ENCODE data around the gene WIPI1. TPM values are rescaled to one million over a fixed set of nuclear protein-coding genes. Genes with fewer than 3 reads are reported as not detected.

WIPI1 gene
- total RNA-seq, 1 experiment from 2014 or later, result 29.3 TPM

DNA sequence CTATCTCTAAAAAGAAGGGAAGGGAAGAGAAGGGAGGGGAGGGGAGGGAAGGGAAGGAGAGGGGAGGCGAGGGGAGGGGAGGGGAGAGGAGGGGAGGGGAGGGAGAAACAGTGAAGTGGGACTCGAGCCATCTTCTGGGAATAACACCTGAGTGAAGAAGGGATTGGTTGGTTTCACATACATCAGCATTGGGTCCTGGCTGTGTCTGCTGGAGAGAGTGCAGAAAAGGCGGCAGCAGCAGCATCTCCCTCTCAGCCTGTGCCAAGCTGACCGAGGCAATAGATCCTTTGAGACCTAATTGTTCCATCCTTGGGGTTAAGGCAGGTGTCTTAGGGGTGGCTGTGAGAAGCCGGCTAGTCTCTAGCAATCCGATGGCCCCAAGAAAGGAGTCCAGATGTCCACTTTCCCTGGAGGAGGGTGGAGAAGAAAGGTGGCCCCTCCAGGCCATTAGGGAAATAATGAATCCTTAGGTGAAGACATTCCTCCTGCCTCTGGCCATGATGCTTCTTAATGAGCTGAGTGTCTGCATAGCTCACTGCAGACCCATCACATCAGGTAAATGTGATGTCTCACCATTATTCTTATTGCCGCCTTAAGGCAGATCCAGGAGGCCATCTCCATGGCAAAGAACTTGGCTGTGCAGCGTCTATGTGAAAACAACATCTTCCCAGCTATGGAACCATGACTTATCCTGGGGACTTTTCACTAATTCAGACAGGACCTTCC is 71.6 kb downstream of the WIPI1 start (continued):
- TF ChIP-seq NR1H2 (CRISPR knock-in tag; IDR thresholded peaks at IDR 0.05), result no peak

DNA sequence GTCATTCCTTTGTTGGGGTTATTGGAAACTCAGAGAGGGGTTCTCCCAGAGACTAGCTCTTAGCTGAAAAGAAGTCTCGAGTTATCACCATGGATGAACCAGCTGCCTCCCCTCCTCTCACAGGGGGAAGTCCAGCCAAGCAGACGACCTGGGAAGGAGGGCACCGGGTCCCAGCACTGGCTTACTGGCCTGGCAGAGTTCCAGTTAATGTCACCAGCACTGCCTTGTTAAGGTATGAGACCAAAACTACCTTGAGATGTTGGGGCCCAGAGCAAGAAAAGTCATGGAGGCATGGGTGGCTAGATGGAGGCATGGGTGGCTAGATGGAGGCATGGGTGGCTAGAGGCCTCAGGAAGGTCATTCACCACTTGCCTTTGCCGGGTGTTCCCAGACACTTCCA is 72.4 kb downstream of the WIPI1 start:
- peaks cover 5% of the 10 kb centered on the region for H3K4me1 Mint-ChIP-seq
- H3K36me3 Mint-ChIP-seq, result no peaks in the 10 kb centered on the region
- H3K9me3 Mint-ChIP-seq, result no peaks in the 10 kb centered on the region
- TF ChIP-seq GTF2I (CRISPR knock-in tag; conservative IDR thresholded peaks at IDR 0.05) (no peak), ETV6 (CRISPR knock-in tag; IDR thresholded peaks at IDR 0.05) (no peak)
- TF ChIP-seq, protein P1, sequence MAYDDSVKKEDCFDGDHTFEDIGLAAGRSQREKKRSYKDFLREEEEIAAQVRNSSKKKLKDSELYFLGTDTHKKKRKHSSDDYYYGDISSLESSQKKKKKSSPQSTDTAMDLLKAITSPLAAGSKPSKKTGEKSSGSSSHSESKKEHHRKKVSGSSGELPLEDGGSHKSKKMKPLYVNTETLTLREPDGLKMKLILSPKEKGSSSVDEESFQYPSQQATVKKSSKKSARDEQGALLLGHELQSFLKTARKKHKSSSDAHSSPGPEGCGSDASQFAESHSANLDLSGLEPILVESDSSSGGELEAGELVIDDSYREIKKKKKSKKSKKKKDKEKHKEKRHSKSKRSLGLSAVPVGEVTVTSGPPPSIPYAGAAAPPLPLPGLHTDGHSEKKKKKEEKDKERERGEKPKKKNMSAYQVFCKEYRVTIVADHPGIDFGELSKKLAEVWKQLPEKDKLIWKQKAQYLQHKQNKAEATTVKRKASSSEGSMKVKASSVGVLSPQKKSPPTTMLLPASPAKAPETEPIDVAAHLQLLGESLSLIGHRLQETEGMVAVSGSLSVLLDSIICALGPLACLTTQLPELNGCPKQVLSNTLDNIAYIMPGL (CRISPR knock-in tag; IDR thresholded peaks at IDR 0.05), result no peak
- TF ChIP-seq, protein P2, sequence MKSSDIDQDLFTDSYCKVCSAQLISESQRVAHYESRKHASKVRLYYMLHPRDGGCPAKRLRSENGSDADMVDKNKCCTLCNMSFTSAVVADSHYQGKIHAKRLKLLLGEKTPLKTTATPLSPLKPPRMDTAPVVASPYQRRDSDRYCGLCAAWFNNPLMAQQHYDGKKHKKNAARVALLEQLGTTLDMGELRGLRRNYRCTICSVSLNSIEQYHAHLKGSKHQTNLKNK (CRISPR knock-in tag; IDR thresholded peaks at IDR 0.05), result no peak
- DNase-seq (ENCODE audit: low spot score), result no peak
- H3K4me3 Mint-ChIP-seq, result no peak overlapping the region
- H3K27me3 Mint-ChIP-seq (ENCODE audit: low read depth), result no peaks in the 10 kb centered on the region; the same call in 1 of the 2 replicates
- ATAC-seq, result no peak
- H3K27ac Mint-ChIP-seq, result no peak overlapping the region
- ChIA-PET POLR2A (no interaction called here), CTCF (interaction anchor here (0.8 kb wide), 1 partner anchor 14 kb away, joined by 4 read pairs; no protein-coding TSS in a partner anchor)

DNA sequence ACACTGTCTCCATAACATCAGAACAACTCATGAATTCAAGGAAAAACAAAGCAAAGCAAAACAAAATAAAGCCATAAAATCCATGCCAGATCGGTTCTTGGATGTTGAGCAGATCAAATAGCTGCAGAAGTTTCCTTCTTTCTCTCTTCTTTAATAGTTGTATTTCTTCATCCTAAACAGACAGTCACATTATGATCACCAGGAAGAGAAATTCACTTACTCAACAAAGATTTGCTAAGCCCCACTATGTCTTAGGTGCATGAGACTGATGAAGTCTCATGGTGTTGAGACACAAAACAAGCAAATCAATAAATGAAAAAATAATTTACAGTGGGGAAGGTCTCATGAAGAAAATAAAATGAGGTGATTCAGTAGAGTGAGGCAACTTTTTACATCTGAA is 72.8 kb downstream of the WIPI1 start:
- ATAC-seq (no peak), DNase-seq (ENCODE audit: low spot score) (no peak)
- Mint-ChIP-seq H3K27me3 (ENCODE audit: low read depth) (no peaks in the 10 kb centered on the region; the same call in 1 of the 2 replicates), H3K27ac (no peak overlapping the region), H3K36me3 (no peaks in the 10 kb centered on the region), H3K4me3 (no peak overlapping the region), H3K4me1 (peaks cover 8% of the 10 kb centered on the region), H3K9me3 (no peaks in the 10 kb centered on the region)
- CTCF ChIA-PET, result interaction anchor here (0.8 kb wide), 1 partner anchor 15 kb away, joined by 4 read pairs; no protein-coding TSS in a partner anchor
- POLR2A ChIA-PET, result no interaction called here
- TF ChIP-seq, protein P3, sequence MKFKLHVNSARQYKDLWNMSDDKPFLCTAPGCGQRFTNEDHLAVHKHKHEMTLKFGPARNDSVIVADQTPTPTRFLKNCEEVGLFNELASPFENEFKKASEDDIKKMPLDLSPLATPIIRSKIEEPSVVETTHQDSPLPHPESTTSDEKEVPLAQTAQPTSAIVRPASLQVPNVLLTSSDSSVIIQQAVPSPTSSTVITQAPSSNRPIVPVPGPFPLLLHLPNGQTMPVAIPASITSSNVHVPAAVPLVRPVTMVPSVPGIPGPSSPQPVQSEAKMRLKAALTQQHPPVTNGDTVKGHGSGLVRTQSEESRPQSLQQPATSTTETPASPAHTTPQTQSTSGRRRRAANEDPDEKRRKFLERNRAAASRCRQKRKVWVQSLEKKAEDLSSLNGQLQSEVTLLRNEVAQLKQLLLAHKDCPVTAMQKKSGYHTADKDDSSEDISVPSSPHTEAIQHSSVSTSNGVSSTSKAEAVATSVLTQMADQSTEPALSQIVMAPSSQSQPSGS (CRISPR knock-in tag; IDR thresholded peaks at IDR 0.05; ENCODE audit: borderline replicate concordance, low read depth), result no peak
- TF ChIP-seq, protein P4, sequence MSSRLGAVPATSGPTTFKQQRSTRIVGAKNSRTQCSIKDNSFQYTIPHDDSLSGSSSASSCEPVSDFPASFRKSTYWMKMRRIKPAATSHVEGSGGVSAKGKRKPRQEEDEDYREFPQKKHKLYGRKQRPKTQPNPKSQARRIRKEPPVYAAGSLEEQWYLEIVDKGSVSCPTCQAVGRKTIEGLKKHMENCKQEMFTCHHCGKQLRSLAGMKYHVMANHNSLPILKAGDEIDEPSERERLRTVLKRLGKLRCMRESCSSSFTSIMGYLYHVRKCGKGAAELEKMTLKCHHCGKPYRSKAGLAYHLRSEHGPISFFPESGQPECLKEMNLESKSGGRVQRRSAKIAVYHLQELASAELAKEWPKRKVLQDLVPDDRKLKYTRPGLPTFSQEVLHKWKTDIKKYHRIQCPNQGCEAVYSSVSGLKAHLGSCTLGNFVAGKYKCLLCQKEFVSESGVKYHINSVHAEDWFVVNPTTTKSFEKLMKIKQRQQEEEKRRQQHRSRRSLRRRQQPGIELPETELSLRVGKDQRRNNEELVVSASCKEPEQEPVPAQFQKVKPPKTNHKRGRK (CRISPR knock-in tag; IDR thresholded peaks at IDR 0.05; ENCODE audit: borderline replicate concordance), result no peak
- TF ChIP-seq, protein P5, sequence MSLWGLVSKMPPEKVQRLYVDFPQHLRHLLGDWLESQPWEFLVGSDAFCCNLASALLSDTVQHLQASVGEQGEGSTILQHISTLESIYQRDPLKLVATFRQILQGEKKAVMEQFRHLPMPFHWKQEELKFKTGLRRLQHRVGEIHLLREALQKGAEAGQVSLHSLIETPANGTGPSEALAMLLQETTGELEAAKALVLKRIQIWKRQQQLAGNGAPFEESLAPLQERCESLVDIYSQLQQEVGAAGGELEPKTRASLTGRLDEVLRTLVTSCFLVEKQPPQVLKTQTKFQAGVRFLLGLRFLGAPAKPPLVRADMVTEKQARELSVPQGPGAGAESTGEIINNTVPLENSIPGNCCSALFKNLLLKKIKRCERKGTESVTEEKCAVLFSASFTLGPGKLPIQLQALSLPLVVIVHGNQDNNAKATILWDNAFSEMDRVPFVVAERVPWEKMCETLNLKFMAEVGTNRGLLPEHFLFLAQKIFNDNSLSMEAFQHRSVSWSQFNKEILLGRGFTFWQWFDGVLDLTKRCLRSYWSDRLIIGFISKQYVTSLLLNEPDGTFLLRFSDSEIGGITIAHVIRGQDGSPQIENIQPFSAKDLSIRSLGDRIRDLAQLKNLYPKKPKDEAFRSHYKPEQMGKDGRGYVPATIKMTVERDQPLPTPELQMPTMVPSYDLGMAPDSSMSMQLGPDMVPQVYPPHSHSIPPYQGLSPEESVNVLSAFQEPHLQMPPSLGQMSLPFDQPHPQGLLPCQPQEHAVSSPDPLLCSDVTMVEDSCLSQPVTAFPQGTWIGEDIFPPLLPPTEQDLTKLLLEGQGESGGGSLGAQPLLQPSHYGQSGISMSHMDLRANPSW (CRISPR knock-in tag; conservative IDR thresholded peaks at IDR 0.05; ENCODE audit: low read depth), result no peak
- TF ChIP-seq MYBL2 (CRISPR knock-in tag; IDR thresholded peaks at IDR 0.05) (no peak), SMAD3 (CRISPR knock-in tag; IDR thresholded peaks at IDR 0.05; ENCODE audit: borderline replicate concordance) (no peak)
- TF ChIP-seq, protein P6, sequence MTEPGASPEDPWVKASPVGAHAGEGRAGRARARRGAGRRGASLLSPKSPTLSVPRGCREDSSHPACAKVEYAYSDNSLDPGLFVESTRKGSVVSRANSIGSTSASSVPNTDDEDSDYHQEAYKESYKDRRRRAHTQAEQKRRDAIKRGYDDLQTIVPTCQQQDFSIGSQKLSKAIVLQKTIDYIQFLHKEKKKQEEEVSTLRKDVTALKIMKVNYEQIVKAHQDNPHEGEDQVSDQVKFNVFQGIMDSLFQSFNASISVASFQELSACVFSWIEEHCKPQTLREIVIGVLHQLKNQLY (CRISPR knock-in tag; IDR thresholded peaks at IDR 0.05), result no peak

All from WTC11 (cell line).